Esophagus mucosa (tissue), 1 donor: ENCODE measurements around the gene PFKFB1. TPM values are rescaled to one million over a fixed set of nuclear protein-coding genes. Genes with fewer than 3 reads are reported as not detected.
"Not testable (repeated sequence)": the region's sequence is repeated elsewhere in the genome, so short reads cannot be mapped to it uniquely, and the experiment has no call there.

Experiments used
- ATAC-seq: fragments of 200-7000 bp; cut with Tn5 transposase; one replicate; pipeline ENCODE4 v1.9.1; 2020
- total RNA-seq: library from RNA; stranded (reverse); gene quantifications from one replicate; pipeline ENCODE4 v1.2.4, GENCODE V29; 2023
- donor health status: DM: yes; HTN: yes; CAD: no.

Gene PFKFB1
- total RNA-seq, 1 donor from 2014 or later: 0.36 TPM

DNA sequence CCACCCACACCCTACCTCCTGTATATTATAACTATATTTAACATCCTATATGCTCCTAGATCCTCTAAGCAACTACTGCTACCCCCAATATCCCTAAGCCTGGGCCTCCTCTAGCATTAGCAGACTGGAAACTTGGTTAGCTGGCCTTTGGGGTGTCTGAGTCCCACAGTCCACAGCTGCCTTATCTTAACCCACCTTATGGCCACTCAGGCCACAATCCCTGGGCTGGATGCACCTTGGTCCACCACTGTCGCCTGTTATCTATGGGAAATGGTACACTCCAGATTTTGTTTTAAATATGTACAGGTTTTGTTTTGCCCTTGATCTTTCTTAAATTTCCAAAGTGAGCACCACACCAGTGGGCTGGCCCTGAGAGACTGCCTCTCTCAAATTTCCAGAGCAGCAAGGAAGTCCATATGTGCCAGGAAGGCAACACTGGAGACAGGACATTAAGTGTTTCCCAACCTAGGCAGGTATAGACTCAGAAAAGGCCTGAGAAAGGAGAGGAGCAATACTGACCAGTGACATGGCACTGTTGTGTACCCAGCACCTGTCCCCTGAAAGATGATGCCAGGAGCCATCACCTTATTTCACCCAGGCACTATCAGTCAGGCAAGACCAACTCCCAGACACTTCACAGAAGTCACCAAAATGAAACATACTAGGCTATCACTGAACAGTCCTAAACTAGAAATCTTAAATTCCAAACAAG is 921 bp downstream of the PFKFB1 start:
- ATAC-seq: no peak

GRCh38 chrX:54991706-54992105 is 2.3 kb downstream of the PFKFB1 start:
- ATAC-seq: no peak

- not testable (repeated sequence) for ATAC-seq
Observed at GRCh38 chrX:54983306-54983705, 10.7 kb downstream of the PFKFB1 start.

DNA sequence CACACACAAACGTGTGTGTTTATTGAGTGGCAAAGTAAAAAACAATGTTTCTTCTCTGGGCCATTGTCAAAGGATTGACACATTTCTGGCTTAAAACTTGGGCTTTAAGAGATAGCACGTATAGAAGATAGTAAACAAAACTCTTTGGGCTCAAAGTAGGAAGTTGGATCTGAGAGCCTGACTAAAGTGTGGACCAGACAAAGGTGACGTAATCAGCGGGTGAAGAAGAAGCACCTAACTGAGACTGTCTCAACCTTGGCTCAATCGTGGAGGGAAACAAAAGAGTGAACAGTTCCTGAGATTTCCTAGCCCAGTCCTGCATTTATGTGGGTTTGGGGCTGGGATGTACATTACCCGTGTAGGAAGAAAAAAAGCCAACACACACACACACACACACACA is 13.7 kb downstream of the PFKFB1 start:
- ATAC-seq: no peak

GRCh38 chrX:54979432-54979831 is 14.6 kb downstream of the PFKFB1 start:
- no peak for ATAC-seq

- ATAC-seq: no peak
Observed at GRCh38 chrX:54978448-54978847, 15.5 kb downstream of the PFKFB1 start.

- no peak for ATAC-seq
Observed at GRCh38 chrX:54977387-54977786, 16.6 kb downstream of the PFKFB1 start.

DNA sequence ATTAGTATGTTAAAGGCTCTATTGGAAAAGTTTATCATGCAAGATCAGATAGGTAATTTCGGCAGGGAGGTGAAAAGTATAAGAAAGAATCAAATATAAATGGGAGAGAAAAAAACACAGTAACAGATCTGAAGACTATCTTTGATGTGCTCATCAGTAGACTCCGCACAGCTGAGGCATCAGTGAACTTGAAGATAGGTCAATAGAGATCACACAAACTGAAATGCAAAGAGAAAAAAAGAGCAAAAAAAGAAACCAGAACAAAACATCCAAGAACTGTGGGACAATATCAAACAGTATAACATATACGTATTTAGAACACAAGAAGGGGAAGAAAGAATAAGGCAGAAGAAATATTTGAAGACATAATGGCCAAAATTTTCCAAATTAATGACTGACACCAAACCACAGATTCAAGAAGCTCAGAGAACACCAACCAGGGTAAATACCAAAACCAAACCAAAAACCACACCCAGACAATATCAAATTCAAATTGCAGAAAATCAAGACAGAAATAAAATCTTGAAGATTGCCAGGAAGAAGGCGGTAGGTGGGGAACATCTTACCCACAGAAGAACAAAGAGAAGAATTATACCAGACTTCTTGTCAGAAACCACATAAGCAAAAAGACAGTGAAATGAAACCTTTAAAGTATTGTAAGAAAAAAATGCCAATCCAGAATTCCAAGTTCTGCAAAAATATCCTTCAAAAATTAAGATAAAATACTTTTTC is 29.1 kb downstream of the PFKFB1 start:
- no peak for ATAC-seq

DNA sequence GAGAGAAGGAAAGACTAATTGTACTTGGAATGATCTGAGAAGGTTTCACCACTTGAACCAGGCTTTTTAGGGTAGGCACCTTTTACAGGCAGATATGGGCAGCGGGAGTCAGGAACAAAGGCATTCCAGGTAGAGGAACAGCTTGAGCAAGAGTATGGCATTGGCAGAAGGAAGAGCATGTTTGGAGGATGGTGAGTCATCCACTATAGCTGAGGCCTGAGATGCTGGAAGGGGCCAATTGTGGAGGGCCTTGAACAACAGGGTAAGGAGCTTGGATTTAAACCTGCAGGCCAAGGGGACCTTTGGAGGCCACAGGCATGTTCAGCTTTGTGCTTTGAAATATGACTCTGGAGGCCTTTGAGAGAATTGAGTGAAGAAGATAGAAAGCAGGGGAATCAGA is 32.2 kb downstream of the PFKFB1 start:
- ATAC-seq: no peak

DNA sequence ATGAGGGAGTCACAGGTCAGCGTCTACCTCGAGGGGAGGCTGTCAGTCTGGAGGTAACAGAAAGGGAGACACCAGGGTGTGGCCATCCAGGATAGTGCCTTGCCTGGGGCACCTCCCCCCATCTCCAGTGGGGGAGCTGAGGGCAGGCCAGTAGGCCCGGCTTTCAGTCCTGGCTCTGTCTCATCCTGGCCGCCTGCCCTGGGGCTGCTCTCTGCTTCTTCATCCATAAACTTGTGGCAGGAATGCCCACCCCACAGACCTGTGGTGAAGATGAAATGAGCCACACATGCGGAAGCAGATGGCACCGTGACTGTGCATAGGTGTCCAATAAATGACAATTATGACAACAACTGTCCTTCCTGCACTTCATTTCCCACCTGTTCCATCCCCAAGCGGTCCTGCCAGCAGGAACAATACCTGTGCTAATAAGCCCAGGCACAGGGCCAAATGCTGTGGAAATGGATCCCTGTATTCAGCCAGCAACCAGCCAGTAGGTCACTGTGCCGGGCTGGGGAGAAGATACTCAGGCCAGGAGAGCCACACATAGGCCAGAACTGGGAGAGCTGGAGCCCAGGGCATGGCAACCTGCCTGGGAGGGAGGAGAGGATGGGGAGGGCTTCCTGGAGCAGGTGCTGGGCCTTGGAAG is 43.1 kb downstream of the PFKFB1 start:
- ATAC-seq: no peak

DNA sequence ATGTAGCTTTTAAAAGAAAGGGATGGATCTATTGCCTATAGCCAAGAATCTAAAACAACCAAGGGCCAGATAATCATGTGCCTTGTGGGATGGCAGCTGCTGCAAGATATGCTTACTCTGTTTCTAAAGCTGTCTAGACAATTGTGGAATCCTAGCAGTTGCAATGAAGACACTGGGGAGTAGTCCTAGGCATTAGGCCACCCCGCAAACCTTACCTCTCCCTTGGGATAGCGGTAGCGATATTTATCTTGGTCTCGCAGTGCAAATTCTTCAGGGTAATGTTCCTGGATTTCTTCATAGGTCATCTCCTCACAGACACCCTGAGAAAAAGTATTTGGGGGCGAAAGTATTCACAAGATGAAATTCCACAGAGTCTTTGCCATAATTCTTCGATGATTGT is 48.8 kb downstream of the PFKFB1 start:
- ATAC-seq: no peak

DNA sequence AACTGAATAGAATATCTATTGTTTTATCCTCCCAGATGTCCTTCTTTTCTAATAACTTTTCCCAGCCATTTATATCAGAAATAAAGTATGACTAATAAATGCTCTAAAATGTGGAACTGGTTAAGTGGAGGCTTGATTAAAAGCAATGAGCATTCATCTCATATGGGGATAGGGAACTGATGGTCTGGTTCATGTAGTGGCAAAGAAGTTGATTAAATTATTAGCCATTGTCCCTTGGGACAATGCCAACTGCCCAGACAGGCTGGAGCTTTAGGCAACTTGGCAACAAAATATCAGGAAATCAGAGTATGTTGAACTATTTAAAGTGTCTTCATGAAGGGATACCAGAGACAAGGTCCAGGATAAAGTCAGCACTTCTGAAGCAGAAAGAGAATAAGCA is 49.2 kb downstream of the PFKFB1 start:
- no peak for ATAC-seq

GRCh38 chrX:54937416-54937815 is 56.6 kb downstream of the PFKFB1 start:
- ATAC-seq: no peak

DNA sequence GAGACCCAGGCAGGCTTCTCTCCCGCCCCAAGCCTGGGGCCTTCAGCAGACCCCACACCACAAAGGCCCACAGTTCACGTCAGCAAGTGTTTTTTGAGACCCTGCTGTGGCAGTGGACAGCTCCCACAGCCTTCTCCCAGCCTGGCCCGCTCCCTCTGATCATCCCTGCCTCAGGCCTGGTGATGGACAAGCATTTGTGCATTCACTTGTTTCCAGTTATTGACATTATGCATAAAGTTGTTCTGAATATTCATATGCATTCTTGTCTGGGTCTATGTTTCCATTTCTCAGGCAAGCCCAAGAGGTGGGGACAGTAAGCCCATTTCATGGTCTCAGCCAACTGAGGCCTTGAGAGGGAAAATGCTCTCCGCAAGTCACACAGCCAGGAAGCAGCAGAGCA is 58.7 kb downstream of the PFKFB1 start:
- no peak for ATAC-seq

DNA sequence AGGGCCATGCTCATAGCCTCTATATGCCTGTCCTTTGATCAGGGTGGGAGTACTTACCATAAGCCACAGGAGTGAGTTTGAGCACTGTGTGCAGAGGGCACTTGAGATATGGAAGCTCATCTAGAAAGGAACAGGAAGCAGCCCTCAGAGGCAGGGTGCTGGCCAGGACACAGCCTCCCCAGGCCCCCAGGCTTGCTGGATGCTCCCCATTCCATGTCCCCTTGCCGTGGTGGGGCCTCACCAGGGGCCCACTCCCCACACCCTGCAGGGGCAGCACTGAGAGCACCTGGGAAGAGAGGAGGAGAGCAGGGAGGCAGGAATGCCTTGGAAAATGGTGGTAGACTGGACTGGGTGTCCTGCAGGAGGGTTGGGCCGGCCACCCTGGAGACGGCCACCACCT is 59.1 kb downstream of the PFKFB1 start:
- ATAC-seq: no peak

- ATAC-seq: no peak
Observed at GRCh38 chrX:54934058-54934457, 59.9 kb downstream of the PFKFB1 start.

GRCh38 chrX:54933150-54933826 is 60.7 kb downstream of the PFKFB1 start:
- ATAC-seq: no peak

DNA sequence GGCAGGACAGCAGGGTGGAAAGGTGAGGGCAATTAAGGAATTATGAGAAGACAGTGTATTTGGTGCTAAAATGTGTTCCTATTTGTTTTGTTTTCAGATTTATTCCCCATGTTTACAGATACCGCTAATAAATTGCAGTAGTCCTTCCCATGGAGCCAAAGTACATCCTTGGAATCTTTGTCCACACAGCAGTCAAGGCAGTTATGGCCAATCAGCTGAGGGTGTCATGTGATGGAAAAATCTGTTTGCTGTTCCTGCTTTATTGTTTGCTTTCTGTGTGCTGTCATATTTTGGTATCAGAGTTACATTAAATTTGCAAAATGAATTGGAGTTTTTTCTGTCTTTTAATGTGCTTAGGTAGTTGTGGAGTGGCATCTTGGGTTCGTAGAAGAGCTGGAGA is 62.9 kb downstream of the PFKFB1 start:
- no peak for ATAC-seq

DNA sequence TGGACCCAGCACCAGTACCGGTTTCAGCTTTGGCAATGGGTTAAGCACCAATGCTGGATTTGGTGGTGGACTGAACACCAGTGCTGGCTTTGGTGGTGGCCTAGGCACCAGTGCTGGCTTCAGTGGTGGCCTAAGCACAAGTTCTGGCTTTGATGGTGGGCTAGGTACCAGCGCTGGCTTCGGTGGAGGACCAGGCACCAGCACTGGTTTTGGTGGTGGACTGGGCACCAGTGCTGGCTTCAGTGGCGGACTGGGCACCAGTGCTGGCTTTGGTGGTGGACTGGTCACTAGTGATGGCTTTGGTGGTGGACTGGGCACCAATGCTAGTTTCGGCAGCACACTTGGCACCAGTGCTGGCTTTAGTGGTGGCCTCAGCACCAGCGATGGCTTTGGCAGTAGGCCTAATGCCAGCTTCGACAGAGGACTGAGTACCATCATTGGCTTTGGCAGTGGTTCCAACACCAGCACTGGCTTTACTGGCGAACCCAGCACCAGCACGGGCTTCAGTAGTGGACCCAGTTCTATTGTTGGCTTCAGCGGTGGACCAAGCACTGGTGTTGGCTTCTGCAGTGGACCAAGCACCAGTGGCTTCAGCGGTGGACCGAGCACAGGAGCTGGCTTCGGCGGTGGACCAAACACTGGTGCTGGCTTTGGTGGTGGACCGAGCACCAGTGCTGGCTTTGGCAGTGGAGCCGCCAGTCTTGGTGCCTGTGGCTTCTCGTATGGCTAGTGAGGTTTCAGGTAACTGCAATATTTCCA is 63.5 kb downstream of the PFKFB1 start:
- no peak for ATAC-seq

DNA sequence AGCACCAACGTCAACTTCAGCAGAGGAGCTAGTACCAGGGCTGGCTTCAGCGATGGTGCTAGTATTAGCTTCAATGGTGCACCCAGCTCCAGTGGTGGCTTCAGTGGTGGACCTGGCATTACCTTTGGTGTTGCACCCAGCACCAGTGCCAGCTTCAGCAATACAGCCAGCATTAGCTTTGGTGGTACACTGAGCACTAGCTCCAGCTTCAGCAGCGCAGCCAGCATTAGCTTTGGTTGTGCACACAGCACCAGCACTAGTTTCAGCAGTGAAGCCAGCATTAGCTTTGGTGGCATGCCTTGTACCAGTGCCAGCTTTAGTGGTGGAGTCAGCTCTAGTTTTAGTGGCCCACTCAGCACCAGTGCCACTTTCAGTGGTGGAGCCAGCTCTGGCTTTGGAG is 65.1 kb downstream of the PFKFB1 start:
- no peak for ATAC-seq

DNA sequence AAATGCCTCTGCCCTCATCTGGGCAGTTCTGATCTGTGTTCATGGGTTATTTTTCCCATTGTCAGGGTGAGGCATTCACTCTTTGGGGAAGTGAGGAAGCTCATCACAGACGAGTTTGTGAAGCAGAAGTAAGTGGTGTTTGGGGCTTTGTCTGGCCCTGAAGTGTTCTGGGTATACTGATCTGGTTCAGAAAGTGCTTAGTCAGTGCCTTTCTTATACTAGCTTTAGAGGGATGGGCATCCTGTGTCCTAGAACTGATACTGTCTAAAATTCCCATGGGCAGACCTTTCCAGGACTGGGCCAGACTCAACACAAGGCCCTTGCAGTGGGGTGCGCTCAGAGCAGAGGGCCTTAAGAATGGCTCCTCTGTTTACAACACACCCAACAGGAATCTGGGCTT is 67.0 kb downstream of the PFKFB1 start:
- no peak for ATAC-seq

- ATAC-seq: no peak
Observed at GRCh38 chrX:54923376-54923775, 70.6 kb downstream of the PFKFB1 start.

GRCh38 chrX:54922547-54922946 is 71.4 kb downstream of the PFKFB1 start:
- no peak for ATAC-seq
